Mononuclear cell (primary cell): ENCODE results near the gene TANC1. TPM values are rescaled to one million over a fixed set of nuclear protein-coding genes. Genes with fewer than 3 reads are reported as not detected.

ENCODE experiments used
- H3K27me3 ChIP-seq: 2 replicates; pipeline ENCODE4 v1.6.0; 2011; ENCODE audit warnings: low read length, control low read depth; ENCODE audit not compliant: insufficient read depth
- H3K4me1 ChIP-seq: 2 replicates; pipeline ENCODE4 v1.5.1; 2011; ENCODE audit warnings: mild to moderate bottlenecking, low read length, control low read depth; ENCODE audit not compliant: insufficient read depth
- H3K4me3 ChIP-seq: 2 replicates; pipeline ENCODE4 v1.5.1; 2011; ENCODE audit warnings: mild to moderate bottlenecking, low read length, moderate library complexity
- H3K9me3 ChIP-seq: 2 replicates; pipeline ENCODE4 v1.5.1; 2011; ENCODE audit warnings: low read depth, mild to moderate bottlenecking, control low read depth, low read length
- total RNA-seq: library from RNA; depleted of rRNA; stranded (reverse); fragments of >200 nt; gene quantifications from one replicate; pipeline ENCODE4 v1.2.3, GENCODE V29; 2012

TANC1 gene
- total RNA-seq, 1 donor = 0.21 TPM

DNA sequence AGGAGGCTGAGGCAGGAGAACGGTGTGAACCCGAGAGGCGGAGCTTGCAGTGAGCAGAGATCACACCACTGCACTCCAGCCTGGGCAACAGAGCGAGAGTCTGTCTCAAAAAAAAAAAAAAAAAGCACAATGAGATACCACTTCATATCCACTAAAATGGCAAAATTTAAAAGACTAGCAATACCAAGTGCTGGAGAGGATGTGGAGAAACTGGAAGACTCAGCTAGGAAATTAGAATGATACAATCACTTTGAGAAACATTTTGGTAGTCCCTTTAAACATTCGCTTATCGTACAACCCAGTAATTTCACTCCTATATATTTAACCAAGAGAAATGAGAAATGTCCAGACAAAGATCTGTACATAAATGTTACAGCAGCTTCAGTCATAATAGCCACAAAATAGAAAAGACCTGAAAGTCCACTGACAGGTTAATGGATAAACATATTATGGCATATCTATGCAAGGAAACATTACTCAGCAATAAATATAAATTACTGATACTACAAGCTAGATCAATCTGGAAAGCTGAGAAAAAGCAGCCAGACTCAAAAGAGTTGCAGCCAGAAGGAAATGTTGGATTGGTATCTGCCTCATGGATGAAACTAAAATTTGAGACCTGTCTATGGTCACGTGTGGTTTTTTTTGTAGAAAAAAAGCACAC lies 278.0 kb downstream of the TANC1 start:
- no peaks in the 10 kb centered on the region for H3K27me3 ChIP-seq
- no peak overlapping the region for H3K4me3 ChIP-seq
- H3K4me1 ChIP-seq = peaks cover 22% of the 10 kb centered on the region
- no peaks in the 10 kb centered on the region for H3K9me3 ChIP-seq

DNA sequence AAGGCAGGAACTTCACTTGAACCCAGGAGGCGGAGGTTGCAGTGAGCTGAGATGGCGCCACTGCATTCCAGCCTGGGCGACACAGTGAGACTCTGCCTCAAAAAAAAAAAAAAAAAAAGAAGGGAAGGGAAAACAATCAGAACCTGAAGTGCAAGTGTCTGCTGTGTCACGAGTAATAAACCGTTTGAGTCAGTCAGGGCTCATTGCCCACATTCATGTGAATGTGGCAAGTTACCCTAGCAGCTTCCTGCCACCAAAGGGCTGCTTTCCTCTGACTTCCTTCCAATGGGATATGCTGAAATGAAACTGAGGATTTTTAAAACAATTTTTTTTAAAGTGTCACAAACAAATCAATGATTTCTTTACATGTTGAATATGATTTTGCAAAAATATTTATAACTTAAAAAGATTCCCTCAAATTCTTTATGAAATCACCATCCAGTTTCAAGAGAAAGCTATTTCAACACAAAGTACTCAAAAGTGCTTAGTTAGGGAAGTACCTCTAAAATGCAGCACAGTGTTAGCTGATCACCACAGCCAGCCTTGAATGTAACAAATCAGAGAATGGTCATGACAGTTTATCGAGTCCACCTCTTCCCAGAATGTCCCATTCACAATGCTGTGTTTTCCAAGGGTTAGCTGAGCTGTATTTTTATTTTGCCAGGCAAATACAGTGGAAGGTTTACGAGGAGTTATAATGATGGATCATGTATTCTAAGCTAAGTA lies 281.7 kb downstream of the TANC1 start:
- Histone ChIP-seq H3K9me3 (no peaks in the 10 kb centered on the region), H3K27me3 (no peaks in the 10 kb centered on the region), H3K4me1 (peaks cover 26% of the 10 kb centered on the region), H3K4me3 (no peak overlapping the region)

DNA sequence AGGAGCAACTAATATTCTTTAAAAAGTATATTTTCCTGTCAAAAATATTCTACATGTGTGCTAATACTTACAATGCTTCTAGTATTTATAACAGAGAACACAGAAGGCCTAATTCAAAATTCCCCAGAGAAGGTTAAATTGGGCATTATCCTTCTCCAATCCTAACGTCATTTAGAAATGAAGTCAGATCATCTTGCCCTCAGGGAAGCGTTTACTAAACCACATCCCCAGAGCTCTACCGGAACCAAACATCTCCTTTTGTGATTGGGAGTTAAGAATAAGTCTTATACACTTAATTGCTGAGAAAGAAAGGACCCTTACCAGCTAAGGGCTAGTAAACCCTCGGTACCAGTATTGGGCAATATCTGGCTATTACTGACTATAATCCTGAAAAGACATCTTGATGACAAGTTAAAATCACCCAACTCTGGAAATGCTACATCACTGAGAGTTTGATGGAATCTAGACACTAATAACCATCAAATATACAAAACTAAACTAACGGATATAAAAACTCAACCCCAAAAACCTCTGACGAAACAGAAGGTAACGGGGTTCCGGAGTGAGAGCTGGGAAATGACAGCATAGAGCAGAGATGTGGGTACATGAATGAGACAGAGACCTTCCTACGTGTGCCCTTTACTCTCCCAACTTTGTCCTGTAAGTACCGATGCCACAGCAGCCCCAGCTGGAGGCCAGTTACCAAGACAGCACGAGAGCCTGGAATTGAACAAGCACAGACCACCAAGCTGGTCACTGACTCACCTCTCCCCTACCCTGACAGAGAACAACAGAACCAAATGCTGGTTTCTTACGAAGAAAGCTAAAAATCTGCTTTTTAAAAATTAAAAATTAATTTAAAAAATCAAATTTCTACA lies 283.1 kb downstream of the TANC1 start:
- Histone ChIP-seq H3K4me1 (peaks cover 26% of the 10 kb centered on the region), H3K9me3 (no peaks in the 10 kb centered on the region), H3K4me3 (no peak overlapping the region), H3K27me3 (no peaks in the 10 kb centered on the region)

DNA sequence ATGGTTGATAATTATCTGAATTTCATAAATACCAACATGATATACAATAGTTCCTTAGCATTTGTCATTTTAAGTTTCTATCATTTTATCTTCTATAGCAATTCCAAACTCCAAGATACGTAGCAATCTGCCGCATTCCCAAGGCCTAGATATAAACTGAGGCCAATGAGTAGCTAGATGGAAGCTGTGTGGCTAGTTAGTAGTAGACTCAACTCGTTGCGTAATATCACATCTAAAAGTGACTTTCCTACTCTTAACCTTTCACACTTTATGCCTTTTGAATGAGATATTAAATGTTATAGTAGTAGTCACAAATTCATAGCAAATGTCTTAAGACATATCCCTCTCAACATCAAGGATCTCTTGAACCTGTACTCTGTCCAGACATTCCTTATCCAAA lies 284.5 kb downstream of the TANC1 start:
- no peak overlapping the region for H3K4me3 ChIP-seq
- H3K4me1 ChIP-seq = peaks cover 26% of the 10 kb centered on the region
- H3K27me3 ChIP-seq = no peaks in the 10 kb centered on the region
- H3K9me3 ChIP-seq = no peaks in the 10 kb centered on the region

DNA sequence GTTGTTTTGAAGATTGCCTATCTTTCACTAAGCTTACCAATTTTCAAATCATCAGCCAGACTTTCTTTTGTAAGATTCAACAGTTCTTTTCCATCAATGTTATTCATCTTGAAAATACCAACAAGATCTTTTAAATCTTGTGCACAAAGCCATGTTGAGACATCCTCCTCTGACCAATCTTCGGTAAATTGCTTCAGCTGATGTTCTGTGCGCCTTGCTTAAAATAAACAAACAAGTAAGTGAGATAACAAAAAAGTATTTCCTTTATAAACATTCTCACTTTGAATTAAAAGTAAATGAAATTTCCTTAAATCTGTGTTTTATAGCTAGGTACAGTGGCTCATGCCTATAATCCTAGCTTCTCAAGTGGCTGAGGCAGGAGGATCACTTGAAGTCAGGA lies 287.7 kb downstream of the TANC1 start:
- H3K4me1 ChIP-seq = peaks cover 7% of the 10 kb centered on the region
- H3K4me3 ChIP-seq = no peak overlapping the region
- no peaks in the 10 kb centered on the region for H3K27me3 ChIP-seq
- no peaks in the 10 kb centered on the region for H3K9me3 ChIP-seq

DNA sequence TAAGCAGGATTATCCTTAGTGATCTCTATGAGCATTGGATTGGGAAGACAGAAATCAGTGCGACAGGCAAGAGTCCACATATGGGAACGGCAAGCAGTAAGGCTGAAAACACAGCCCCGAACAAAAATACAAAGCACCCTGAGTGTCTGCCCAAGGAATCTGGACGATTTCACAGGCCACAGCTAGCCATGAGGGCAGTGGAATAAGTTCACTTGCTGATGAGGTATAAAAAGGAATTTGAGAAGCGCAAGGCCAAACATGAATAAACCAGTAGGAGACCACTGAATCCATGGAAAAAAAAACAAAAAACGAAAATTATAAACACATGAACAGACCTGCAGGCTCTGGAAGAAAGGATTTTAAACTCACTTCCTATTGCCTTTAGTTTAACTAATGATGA lies 293.8 kb downstream of the TANC1 start:
- no peak overlapping the region for H3K4me3 ChIP-seq
- H3K9me3 ChIP-seq = no peaks in the 10 kb centered on the region
- no peaks in the 10 kb centered on the region for H3K4me1 ChIP-seq
- no peaks in the 10 kb centered on the region for H3K27me3 ChIP-seq

DNA sequence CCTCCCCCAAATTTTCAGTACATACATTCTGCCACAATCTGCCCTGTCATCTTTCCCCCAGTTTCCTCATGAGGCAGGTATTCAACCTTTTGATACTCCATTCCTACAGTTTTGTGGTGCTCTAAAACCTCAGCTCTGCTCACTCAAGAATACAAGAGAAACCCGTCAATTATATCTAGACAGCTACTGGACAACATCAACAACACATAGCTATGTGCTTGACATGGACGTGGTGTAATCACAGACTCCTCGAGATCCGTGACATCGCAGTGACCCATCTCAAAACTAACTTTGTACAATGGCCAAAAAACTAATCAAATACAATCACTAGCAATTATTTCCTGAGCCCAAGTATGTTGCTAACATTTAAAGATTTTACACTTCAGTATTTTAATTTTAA lies 294.5 kb downstream of the TANC1 start:
- H3K4me1 ChIP-seq = no peaks in the 10 kb centered on the region
- H3K4me3 ChIP-seq = no peak overlapping the region
- H3K9me3 ChIP-seq = no peaks in the 10 kb centered on the region
- no peaks in the 10 kb centered on the region for H3K27me3 ChIP-seq

DNA sequence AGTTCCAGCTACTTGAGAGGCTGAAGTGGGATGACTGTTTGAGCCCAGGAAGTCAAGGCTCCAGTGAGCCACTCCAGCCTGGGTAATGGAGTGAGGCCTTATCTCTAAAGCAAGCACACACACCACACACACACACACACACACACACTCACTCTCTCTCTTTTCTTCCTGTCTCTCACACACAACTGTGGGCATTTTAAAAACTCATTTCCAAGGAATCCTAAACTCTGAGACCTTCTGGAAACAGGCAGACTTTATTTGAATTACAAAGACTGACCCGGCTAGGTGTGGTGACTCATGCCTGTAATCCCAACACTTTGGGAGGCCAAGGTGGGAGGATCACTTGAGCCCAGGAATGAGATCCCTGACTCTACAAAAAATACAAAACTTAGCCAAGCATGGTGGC lies 296.7 kb downstream of the TANC1 start:
- Histone ChIP-seq H3K27me3 (no peaks in the 10 kb centered on the region), H3K4me1 (no peaks in the 10 kb centered on the region), H3K9me3 (no peaks in the 10 kb centered on the region), H3K4me3 (no peak overlapping the region)

DNA sequence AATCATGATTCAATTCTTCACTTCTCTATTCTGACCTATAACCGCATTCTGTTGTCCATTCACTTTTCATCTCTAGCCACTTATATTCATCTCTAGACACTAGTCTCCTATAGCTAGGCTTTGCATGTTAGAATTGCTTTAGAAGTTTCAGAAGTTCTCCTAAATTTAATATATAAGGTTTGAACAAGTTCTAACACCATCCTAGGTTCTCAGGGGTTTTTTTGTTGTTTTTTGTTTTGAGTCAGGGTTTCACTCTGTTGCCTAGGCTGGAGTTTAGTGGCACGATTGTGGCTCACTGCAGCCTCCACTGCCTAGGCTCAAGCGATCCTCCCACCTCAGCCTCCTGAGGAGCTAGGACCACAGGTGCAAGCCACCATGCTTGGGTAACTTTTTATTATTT lies 298.1 kb downstream of the TANC1 start:
- Histone ChIP-seq H3K27me3 (no peaks in the 10 kb centered on the region), H3K4me1 (no peaks in the 10 kb centered on the region), H3K9me3 (no peaks in the 10 kb centered on the region), H3K4me3 (no peak overlapping the region)

DNA sequence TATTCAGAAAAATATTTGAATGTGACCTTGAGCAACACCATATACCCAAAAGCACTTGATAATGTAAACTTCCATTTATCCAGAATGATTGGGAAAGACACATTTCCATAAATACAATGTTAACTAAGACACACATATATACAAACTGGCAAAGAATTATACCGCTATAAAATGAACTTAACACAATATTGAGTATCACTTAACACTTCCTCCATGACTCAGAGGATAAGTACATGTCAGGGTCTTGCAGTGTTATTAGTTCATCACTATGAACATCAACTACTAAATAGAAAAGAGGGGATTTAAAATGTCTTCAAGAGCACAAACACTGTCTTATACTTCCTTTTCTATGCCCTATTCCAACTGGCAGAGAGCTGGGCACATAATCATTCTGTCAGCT lies 299.5 kb downstream of the TANC1 start:
- no peaks in the 10 kb centered on the region for H3K4me1 ChIP-seq

DNA sequence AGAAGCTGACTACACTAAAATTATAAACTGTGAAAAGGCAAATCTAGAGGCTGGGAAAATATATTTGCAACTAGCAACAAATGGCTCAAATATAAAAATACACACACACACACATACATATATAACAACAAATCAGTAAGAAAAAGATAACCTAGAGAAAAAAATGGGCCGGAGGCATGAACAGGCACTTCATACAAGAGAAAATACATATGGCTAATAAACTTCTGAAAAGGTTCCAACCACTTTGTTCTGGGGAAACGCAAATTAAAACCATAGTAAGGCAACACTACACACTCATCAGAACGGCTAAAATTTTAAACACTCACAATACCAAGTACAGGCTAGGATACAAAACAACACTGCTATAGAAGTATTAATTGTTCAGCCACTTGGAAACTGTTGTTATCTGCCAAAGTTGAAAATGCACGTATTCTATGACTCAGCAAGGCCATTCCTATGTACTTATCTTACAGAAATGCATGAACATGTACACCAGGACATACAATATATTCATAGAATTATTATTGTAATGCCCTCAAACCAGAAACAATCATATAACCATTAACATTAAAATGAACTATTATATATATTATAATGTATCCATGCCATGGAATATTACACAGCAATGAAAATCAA lies 302.4 kb downstream of the TANC1 start:
- Histone ChIP-seq H3K9me3 (no peaks in the 10 kb centered on the region), H3K27me3 (no peaks in the 10 kb centered on the region), H3K4me3 (no peak overlapping the region), H3K4me1 (no peaks in the 10 kb centered on the region)

More for the DNA sequence above, 299.5 kb downstream of the TANC1 start:
- no peak overlapping the region for H3K4me3 ChIP-seq
- no peaks in the 10 kb centered on the region for H3K27me3 ChIP-seq
- no peaks in the 10 kb centered on the region for H3K9me3 ChIP-seq

DNA sequence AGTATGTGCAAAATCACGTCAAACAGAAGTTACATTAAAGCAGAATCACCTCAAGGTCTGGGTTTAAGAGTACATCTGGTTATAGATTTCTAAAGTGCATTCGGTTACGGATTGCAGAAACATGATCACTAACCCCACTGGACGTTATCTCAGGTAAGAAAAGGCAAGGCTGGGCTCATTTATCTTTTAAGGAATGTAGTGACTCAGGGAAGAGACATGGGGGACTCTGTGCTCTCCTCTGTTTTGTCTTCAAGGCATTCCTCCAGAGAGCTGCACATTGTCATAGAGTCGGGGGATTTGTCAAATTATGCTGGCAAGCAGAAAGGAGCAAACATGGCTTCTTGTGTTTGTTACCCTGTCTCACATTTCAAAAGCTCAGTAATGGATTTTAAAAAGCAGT lies 303.7 kb downstream of the TANC1 start:
- Histone ChIP-seq H3K9me3 (no peaks in the 10 kb centered on the region), H3K27me3 (no peaks in the 10 kb centered on the region), H3K4me3 (no peak overlapping the region), H3K4me1 (no peaks in the 10 kb centered on the region)

DNA sequence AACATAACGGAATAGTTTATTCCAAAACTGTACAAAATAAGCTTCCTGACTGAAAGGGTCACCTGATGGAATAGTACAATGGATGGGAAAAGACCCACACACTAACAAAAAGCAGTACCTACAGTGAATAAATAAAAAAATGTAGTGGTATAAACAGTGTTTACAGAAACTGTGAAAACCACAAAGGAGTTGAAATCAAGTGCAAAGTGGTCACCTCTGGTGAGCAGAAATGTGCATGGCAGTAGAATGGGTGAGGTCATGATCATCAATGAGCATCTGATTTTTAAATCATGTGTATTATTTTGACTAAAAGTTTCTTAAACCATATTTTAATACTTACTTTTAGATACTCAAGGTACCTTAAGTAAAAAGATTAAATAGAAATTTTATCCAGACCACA lies 306.7 kb downstream of the TANC1 start:
- Histone ChIP-seq H3K27me3 (no peaks in the 10 kb centered on the region), H3K9me3 (no peaks in the 10 kb centered on the region), H3K4me3 (no peak overlapping the region), H3K4me1 (no peaks in the 10 kb centered on the region)

DNA sequence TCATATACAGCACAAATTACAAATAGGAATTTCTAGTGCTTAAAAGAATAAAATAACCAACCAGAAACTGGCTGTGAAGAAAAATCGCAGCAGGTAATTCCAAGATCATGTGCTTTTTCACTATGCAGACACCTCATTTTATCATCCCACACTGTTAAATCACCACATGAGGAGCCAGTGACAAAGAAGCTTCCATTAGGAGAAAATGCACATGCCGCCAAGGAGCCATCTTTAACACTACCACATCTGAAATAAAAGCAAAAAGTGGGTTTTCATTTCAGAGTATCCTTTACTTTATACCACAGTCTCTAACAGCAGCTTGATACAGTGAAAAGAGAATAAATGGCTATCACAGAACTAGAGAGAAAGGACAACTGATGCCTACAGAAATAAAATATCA lies 311.3 kb downstream of the TANC1 start:
- H3K9me3 ChIP-seq = no peaks in the 10 kb centered on the region
- peaks cover 7% of the 10 kb centered on the region for H3K4me1 ChIP-seq
- no peak overlapping the region for H3K4me3 ChIP-seq
- no peaks in the 10 kb centered on the region for H3K27me3 ChIP-seq

DNA sequence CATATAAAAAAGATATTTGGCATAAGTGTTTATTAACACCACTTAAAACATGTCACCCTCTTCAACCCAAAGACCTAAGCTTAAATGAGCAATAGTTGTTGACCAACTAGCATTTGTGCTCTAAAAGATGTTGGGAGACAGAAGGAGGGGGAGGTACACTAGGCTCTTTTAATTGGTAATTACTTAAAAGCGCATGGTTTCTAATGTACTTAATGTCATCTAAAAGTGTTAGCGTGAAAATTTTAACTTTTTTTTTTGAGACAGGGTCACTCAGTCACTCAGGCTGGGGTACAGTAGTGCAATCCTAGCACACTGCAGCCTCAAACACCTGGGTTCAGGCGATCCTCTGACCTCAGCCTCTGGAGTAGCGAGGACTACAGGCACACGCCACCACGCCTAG lies 312.6 kb downstream of the TANC1 start:
- Histone ChIP-seq H3K4me3 (no peak overlapping the region), H3K9me3 (no peaks in the 10 kb centered on the region), H3K27me3 (no peaks in the 10 kb centered on the region), H3K4me1 (peaks cover 20% of the 10 kb centered on the region)
